ENCODE results near the gene FKBP1B.
A peak's percentile ranks its signal among the peaks of the same experiment; 100 is the strongest.
"Not testable (repeated sequence)": the region's sequence is repeated elsewhere in the genome, so short reads cannot be mapped to it uniquely, and the experiment has no call there.

The FKBP1B gene

DNA sequence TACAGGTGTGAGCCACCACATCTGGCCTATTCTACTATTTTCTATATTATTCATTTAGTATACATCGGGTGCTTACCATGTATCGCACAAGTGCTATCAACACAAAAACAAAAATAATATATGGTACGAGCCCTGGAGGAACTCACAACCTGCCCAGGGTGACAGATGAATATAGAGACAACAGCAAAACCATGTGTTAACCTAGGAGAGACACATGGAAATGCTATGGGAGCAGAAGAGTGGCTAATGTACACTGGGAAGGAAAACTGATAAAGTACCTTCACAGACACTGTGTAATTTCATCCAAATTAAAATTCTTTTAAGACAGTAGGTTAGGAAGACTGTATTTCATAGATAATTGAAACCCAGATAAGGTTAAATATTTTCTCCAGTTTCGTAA lies 22.7 kb downstream of the FKBP1B start:
- DNase-seq: no peak

- no peak for DNase-seq
These were observed 24.3 kb downstream of the FKBP1B start for GRCh38 chr2:24073816-24074215.

DNA sequence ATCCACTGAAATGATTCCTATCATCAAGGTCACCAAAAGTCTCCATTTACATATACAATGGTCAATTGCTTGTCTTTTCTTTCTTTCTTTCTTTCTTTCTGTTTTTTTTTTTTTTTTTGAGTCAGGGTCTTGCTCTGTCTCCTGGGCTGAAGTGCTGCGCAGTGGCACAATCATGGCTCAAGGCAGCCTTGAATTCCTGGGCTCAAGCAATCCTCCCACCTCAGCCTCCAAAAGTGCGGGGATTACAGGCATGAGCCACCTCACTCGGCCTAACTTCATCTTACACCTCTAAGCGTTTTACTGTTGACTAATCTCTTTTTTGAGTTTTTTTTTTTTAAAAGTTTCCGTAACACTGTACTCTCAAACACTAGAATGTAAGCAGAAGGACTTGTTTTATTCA lies 25.7 kb downstream of the FKBP1B start:
- DNase-seq: no peak

- DNase-seq: peak; percentile 99 to 100 (median 99)
These were observed 26.6 kb downstream of the FKBP1B start, which contains the start of gene SF3B6 for GRCh38 chr2:24075915-24076848. TSS of gene SF3B6 (minus strand) at chr2:24076326. CDS start at chr2:24076229, 97 bp downstream.

- DNase-seq: no peak
These were observed 27.5 kb downstream of the FKBP1B start for GRCh38 chr2:24076849-24077534.

- DNase-seq: no peak
These were observed 28.0 kb downstream of the FKBP1B start for GRCh38 chr2:24077535-24077877.

GRCh38 chr2:24077879-24078278 lies 28.3 kb downstream of the FKBP1B start:
- no peak for DNase-seq

DNA sequence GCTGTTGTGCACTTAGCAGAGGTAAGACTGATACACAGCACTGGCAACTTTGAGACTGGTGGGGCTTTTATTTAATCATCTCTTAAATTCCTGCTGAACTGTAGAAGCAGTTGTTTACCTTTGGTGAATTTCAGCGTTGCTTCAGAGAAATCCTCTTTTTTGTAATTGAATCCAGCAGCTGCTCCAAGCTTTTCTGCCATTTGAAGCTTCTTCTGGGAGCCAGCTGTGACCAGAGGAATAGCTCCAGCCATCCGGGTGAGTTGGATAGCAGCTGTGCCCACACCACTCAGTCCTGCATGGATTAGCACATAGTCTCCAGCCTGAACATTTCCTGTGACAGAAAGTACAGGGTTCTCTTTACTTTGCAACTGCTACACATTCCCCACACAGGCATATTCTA lies 31.2 kb downstream of the FKBP1B start:
- DNase-seq: no peak

GRCh38 chr2:24082787-24083566 lies 33.4 kb downstream of the FKBP1B start:
- DNase-seq: no peak

GRCh38 chr2:24083567-24084385 lies 34.2 kb downstream of the FKBP1B start:
- peak in 1 of 5 experiments; percentile 87 for DNase-seq

DNA sequence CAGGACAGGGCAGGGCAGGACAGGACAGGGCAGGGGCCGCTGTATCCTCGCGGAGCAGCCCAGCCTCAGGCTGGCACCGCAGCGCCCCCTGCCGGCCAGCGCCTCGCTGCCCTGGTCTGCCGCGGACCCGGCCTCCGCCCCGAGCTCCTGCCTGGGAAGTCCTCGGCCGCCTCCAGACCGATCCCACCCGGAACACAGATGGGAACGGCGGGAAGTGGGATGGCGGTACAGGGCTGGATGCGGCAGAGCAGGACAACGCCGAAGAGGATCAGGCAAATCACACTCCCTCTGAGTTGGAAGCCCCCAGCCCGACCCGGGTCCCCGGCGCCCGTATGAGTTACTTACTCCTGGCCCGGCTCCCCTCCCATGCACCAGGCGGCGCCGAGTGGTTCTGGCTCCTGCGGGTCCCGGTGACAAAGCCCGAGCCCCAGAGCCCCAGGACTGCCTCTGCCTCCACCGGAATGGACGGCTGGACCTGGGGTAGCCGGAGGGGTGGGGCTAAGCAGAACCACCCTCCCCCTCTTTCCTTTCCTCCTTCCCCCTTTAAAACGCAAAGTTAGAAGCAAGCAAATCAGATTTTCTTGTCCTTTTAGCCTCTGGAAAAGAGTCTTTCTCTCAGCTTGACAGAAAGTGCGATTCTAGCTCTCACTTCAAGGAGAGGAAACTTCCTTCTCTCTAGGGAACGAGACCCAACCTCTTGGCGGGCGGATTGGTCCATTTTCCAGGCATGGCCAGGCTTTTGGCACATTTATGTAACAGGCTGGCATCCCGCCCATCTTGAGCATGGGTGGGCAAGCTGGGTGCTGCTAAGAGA lies 35.1 kb downstream of the FKBP1B start, which contains the start of gene TP53I3:
TSS of gene TP53I3 (minus strand) at position 449 of the 814 bp plus-strand sequence. CDS start 508 bp downstream, outside the sequence.
- DNase-seq: peak; percentile 68 to 82 (median 73)

DNA sequence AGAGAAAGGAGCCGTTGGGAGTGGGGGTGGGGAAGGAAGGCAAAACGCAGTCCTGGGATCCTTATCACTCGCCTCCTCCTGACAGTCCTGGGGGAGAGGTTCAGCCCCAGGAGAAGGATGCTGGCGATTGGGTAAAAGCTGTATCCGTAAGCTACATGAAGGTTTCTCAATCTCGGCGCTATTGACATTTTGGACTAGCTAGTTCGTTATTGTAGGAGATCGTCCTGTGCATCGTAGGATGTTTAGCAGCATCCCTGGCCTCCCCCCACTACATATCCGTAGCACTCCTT lies 35.6 kb downstream of the FKBP1B start:
- no peak for DNase-seq

DNA sequence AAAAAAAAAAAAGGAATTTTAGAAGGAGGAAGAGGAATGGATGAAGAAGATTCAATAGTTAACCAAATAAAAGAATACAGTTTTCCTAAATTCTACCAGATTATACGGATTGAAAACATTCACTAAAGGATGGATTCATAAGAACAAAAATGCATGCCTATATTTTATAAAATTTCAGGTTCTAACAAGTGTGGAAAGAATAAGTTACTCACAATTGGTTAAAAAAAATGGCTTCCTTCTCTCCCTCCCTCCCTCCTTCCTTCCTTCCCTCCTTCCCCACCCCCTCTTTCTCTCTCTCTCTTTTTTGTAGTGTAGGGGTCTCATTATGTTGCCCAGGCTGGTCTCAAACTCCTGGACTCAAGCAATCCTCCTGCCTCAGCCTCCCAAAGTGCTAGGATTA lies 36.7 kb downstream of the FKBP1B start:
- no peak for DNase-seq

GRCh38 chr2:24087032-24087431 lies 37.5 kb downstream of the FKBP1B start:
- DNase-seq: no peak

GRCh38 chr2:24088821-24089359 lies 39.3 kb downstream of the FKBP1B start:
- DNase-seq: no peak

DNA sequence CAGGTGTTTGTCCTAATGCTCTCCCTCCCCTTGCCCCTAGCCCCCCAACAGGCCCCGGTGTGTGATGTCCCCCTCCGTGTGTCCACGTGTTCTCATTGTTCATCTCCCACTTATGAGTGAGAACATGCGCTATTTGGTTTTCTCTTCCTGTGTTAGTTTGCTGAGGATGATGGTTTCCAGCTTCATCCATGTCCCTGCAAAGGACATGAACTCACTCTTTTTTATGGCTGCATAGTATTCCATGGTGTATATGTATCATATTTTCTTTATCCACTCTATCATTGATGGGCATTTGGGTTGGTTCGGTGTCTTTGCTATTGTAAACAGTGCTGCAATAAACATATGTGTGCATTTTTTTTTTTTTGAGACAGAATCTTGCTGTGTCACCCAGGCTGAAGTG lies 43.7 kb downstream of the FKBP1B start:
- not testable (repeated sequence) for DNase-seq

- not testable (repeated sequence) for DNase-seq
These were observed 45.7 kb downstream of the FKBP1B start for GRCh38 chr2:24095171-24095677.

DNA sequence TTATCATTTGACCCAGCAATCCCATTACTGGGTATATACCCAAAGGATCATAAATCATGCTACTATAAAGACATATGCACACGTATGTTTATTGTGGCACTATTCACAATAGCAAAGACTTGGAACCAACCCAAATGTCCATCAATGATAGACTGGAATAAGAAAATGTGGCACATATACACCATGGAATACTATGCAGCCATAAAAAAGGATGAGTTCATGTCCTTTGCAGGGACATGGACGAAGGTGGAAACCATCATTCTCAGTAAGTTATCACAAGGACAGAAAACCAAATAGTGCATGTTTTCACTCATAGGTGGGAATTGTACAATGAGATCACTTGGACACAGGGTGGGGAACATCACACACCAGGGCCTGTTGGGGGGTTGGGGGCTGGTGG lies 51.2 kb downstream of the FKBP1B start:
- not testable (repeated sequence) for DNase-seq

DNA sequence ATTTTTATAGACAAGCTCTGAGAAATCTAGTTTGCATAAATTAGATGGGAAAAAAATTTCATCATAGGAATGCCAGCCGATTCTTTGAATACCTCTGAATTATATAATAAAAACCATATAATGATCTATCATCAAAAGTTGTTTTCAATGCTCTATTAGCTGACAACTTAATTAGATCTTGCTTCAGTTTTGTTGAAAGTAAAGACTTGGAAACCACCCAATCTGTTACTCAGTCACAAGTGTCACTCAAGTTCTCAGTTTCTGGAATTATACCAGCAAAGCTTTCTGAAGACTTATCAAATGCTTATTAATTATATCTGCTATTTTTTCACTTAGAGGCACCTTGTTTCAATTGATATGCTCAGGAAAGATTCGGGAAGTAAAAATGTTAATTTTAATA lies 52.5 kb downstream of the FKBP1B start:
- no peak for DNase-seq

GRCh38 chr2:24102677-24103076 lies 53.1 kb downstream of the FKBP1B start:
- no peak for DNase-seq

GRCh38 chr2:24104110-24104650 lies 54.6 kb downstream of the FKBP1B start:
- no peak for DNase-seq

Data from T-helper 2 cell (primary cell).